ENCODE data around the gene CNOT8. TPM values are rescaled to one million over a fixed set of nuclear protein-coding genes. Genes with fewer than 3 reads are reported as not detected.
"Not testable (repeated sequence)": the region's sequence is repeated elsewhere in the genome, so short reads cannot be mapped to it uniquely, and the experiment has no call there.

The CNOT8 gene
- total and polyA plus RNA-seq, 7 experiments from 2014 or later, result 79.8 to 198 (median 104) TPM

DNA sequence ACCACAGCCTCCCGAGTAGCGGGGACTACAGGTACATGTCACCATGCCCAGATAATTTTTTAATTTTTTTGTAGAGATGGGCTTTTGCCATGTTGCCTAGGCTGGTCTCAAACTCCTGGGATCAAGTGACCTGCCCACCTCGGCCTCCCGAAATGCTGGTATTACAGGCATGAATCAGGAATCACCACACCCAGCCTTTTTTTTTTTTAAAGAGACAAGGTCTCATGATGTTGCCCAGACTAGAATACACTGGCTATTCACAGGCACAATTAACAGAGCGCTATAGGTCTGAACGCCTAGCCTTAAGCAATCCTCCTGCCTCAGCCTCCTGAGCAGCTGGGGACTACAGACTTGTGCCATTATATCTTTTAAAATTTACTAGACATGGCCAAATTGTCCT lies 43.5 kb downstream of the CNOT8 start:
- peaks cover 6 to 83% (median 10%) of the 10 kb centered on the region in 3 experiments for H3K36me3 ChIP-seq (ENCODE audit: control insufficient read depth in 2 of 3, insufficient read depth in 3 of 3, low read length in 3 of 3)
- no peaks in the 10 kb centered on the region for H3K9me3 Mint-ChIP-seq
- ATAC-seq (no peak), DNase-seq (no peak)
- POLR2A ChIA-PET, result no interaction called here
- H3K4me3 ChIP-seq (ENCODE audit: low read length), result no peak overlapping the region
- no peaks in the 10 kb centered on the region for H3K9me3 ChIP-seq (ENCODE audit: control insufficient read depth in 2 of 3, low read length in 3 of 3)
- CTCF ChIA-PET, result no interaction called here
- H3K36me3 Mint-ChIP-seq, result peaks cover 19 to 52% (median 35%) of the 10 kb centered on the region in 5 donors
- intact Hi-C loops (cut with micrococcal nuclease), result loop anchor here in 1 of 2 donors (2.0 kb wide), 1 partner anchor 251 kb away; no protein-coding TSS in a partner anchor
- no peak overlapping the region for H3K4me3 Mint-ChIP-seq
- H3K27ac ChIP-seq (ENCODE audit: low read depth, low read length), result no peak overlapping the region
- H3K27me3 ChIP-seq (ENCODE audit: control insufficient read depth in 2 of 2, insufficient read depth in 2 of 2, low read length in 2 of 2), result no peaks in the 10 kb centered on the region
- no peaks in the 10 kb centered on the region for H3K27me3 Mint-ChIP-seq
- H3K27ac Mint-ChIP-seq, result no peak overlapping the region
- no peaks in the 10 kb centered on the region for H3K4me1 ChIP-seq (ENCODE audit: control insufficient read depth in 2 of 2, insufficient read depth in 2 of 2, low read length in 2 of 2)
- no peaks in the 10 kb centered on the region for H3K4me1 Mint-ChIP-seq

DNA sequence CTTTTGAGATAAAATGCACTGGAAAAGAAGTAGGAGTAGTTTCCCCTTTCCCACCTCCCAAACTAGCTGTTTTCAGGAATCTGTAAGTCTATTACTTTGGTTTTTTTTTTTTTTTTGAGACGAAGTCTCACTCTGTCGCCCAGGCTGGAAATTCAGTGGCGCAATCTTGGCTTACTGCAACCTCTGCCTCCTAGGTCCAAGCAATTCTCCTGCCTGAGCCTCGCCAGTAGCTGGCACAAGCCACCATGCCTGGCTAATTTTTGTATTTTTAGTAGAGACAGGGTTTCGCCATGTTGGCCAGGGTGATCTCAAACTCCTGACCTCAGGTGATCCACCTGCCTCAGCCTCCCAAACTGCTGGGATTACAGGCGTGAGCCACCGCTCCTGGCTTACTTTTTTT lies 47.2 kb downstream of the CNOT8 start:
- ATAC-seq; H3K4me3 Mint-ChIP-seq; H3K9me3 Mint-ChIP-seq; H3K4me1 ChIP-seq (ENCODE audit: control insufficient read depth in 2 of 2, insufficient read depth in 2 of 2, low read length in 2 of 2); H3K9me3 ChIP-seq (ENCODE audit: control insufficient read depth in 2 of 3, low read length in 3 of 3); CTCF ChIA-PET; POLR2A ChIA-PET; H3K27ac ChIP-seq (ENCODE audit: low read depth, low read length); H3K4me3 ChIP-seq (ENCODE audit: low read length); H3K27me3 Mint-ChIP-seq; H3K27me3 ChIP-seq (ENCODE audit: control insufficient read depth in 2 of 2, insufficient read depth in 2 of 2, low read length in 2 of 2); H3K4me1 Mint-ChIP-seq; intact Hi-C loops (cut with micrococcal nuclease); DNase-seq: not testable (repeated sequence)
- H3K36me3 ChIP-seq (ENCODE audit: control insufficient read depth in 2 of 3, insufficient read depth in 3 of 3, low read length in 3 of 3), result peaks cover 0 to 73% (median 6%) of the 10 kb centered on the region in 3 experiments
- Mint-ChIP-seq H3K27ac (peak overlapping the region in 1 of 9 donors; percentile 43), H3K36me3 (peaks cover 17 to 44% (median 23%) of the 10 kb centered on the region in 5 donors)

DNA sequence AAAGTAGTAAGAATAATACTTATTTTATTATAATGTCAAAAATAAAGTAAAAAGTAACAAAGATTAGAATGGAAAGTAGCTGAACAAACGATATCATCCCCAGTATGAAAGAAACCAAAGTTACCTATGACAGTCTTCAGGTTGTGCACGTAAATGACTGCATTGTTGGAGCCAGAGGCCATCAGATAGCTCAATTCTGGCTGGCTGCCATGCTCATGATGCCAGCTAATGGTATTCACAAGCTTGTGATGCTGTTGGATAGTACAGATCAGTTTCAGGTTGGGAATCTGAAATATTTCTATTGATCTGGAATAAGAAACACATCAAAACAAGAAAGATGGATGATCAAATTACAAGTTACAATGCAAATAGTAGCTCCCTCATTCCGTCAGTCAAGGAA lies 58.4 kb downstream of the CNOT8 start:
- no peaks in the 10 kb centered on the region for H3K9me3 ChIP-seq (ENCODE audit: control insufficient read depth in 2 of 3, low read length in 3 of 3)
- Mint-ChIP-seq H3K27ac (peak overlapping the region in 1 of 9 donors; percentile 11), H3K4me3 (no peak overlapping the region), H3K27me3 (no peaks in the 10 kb centered on the region), H3K36me3 (peaks cover 10 to 48% (median 25%) of the 10 kb centered on the region in 5 donors), H3K9me3 (no peaks in the 10 kb centered on the region), H3K4me1 (no peaks in the 10 kb centered on the region)
- ATAC-seq, result no peak
- no peak overlapping the region for H3K4me3 ChIP-seq (ENCODE audit: low read length)
- no peak overlapping the region for H3K27ac ChIP-seq (ENCODE audit: low read depth, low read length)
- H3K4me1 ChIP-seq (ENCODE audit: control insufficient read depth in 2 of 2, insufficient read depth in 2 of 2, low read length in 2 of 2), result no peaks in the 10 kb centered on the region
- DNase-seq, result no peak
- intact Hi-C loops (cut with micrococcal nuclease), result no loop called here
- peaks cover 9 to 57% (median 13%) of the 10 kb centered on the region in 3 experiments for H3K36me3 ChIP-seq (ENCODE audit: control insufficient read depth in 2 of 3, insufficient read depth in 3 of 3, low read length in 3 of 3)
- CTCF ChIA-PET, result no interaction called here
- H3K27me3 ChIP-seq (ENCODE audit: control insufficient read depth in 2 of 2, insufficient read depth in 2 of 2, low read length in 2 of 2), result no peaks in the 10 kb centered on the region
- POLR2A ChIA-PET, result interaction anchor here (1.2 kb wide), 1 partner anchor 12 kb away, joined by 3 read pairs; no protein-coding TSS in a partner anchor

DNA sequence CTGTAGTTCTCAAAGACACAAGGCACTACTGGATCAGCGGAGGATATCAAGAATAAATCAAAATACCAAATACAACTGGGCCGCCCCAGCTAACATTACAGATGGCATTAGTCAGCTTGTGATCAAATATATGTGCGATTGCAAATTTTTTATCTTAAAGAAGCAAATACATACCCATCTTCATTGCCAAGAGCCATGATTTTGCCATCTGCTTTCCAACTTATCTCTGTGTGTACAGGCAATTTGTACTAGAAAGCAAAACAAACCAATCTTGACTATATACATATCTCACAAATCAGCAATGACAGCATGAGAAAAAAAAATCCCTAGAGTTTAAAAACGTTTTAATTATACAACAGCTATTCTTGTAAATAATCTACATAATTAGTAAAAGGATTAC lies 59.3 kb downstream of the CNOT8 start:
- no peak overlapping the region for H3K27ac ChIP-seq (ENCODE audit: low read depth, low read length)
- intact Hi-C loops (cut with micrococcal nuclease), result no loop called here
- DNase-seq (no peak), ATAC-seq (no peak)
- ChIA-PET CTCF (no interaction called here), POLR2A (interaction anchor here (0.7 kb wide), 1 partner anchor 9 kb away, joined by 3 read pairs; no protein-coding TSS in a partner anchor)
- H3K9me3 ChIP-seq (ENCODE audit: control insufficient read depth in 2 of 3, low read length in 3 of 3), result no peaks in the 10 kb centered on the region
- H3K4me3 Mint-ChIP-seq, result no peak overlapping the region
- no peaks in the 10 kb centered on the region for H3K4me1 ChIP-seq (ENCODE audit: control insufficient read depth in 2 of 2, insufficient read depth in 2 of 2, low read length in 2 of 2)
- no peaks in the 10 kb centered on the region for H3K9me3 Mint-ChIP-seq
- no peaks in the 10 kb centered on the region for H3K27me3 Mint-ChIP-seq
- H3K36me3 ChIP-seq (ENCODE audit: control insufficient read depth in 2 of 3, insufficient read depth in 3 of 3, low read length in 3 of 3), result peaks cover 6 to 50% (median 13%) of the 10 kb centered on the region in 3 experiments
- H3K4me3 ChIP-seq (ENCODE audit: low read length), result no peak overlapping the region
- H3K27ac Mint-ChIP-seq, result no peak overlapping the region
- peaks cover 9 to 39% (median 21%) of the 10 kb centered on the region in 5 donors for H3K36me3 Mint-ChIP-seq
- H3K27me3 ChIP-seq (ENCODE audit: control insufficient read depth in 2 of 2, insufficient read depth in 2 of 2, low read length in 2 of 2), result no peaks in the 10 kb centered on the region
- no peaks in the 10 kb centered on the region for H3K4me1 Mint-ChIP-seq

DNA sequence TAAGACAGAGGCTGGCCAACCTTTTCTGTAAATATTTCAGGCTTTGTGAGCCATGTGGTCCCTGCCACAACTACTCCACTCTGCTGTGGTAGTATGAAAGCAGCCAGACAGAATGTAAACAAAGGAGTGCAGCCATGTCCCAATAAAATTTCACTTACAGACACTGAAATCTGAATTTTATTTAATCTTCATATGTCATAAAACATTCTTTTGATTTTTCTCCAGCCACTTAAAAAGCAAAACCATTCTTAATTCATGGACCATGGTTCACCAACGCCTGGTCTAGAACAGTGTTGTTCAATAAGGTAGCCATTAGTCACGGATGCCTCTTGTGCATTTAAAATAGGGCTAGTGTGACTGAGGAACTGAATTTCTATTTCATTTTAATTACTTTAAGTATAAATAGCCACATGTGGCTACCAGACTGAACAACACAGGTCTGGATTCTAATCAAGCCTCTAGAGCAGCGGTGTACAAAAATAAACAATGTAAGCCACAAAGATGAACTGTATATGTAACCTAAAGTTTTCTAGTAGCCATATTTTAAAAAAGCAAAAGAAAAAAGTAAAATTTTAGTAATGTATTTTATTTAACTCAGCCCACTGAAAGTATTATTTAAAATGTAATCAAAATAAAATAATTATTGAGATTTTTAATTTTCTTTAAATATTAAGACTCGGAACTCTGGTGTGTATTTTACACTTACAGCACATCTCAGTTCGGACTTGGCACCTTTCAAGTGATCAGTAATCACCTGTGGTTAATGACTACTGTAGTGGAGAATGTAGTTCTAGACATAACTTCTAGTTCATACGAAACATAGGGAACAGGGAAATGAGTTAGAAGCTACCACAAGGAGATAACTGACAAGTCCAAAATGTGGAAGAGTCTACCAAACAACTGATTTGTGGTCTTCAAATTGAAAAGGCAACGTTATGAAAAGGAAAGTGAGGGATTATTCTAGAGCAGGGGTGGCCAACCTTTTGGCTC lies 65.3 kb downstream of the CNOT8 start:
- Mint-ChIP-seq H3K4me1 (no peaks in the 10 kb centered on the region), H3K4me3 (no peak overlapping the region), H3K9me3 (no peaks in the 10 kb centered on the region), H3K27ac (no peak overlapping the region), H3K27me3 (no peaks in the 10 kb centered on the region), H3K36me3 (peaks cover 13 to 49% (median 16%) of the 10 kb centered on the region in 5 donors)
- Histone ChIP-seq H3K9me3 (ENCODE audit: control insufficient read depth in 2 of 3, low read length in 3 of 3) (no peaks in the 10 kb centered on the region), H3K4me1 (ENCODE audit: control insufficient read depth in 2 of 2, insufficient read depth in 2 of 2, low read length in 2 of 2) (no peaks in the 10 kb centered on the region), H3K27me3 (ENCODE audit: control insufficient read depth in 2 of 2, insufficient read depth in 2 of 2, low read length in 2 of 2) (no peaks in the 10 kb centered on the region), H3K36me3 (ENCODE audit: control insufficient read depth in 2 of 3, insufficient read depth in 3 of 3, low read length in 3 of 3) (peaks cover 0 to 68% (median 4%) of the 10 kb centered on the region in 3 experiments), H3K27ac (ENCODE audit: low read depth, low read length) (no peak overlapping the region), H3K4me3 (ENCODE audit: low read length) (no peak overlapping the region)
- DNase-seq (no peak), ATAC-seq (no peak)
- intact Hi-C loops (cut with micrococcal nuclease), result no loop called here
- ChIA-PET CTCF (interaction anchor here (0.7 kb wide), 1 partner anchor 13 kb away, joined by 3 read pairs; no protein-coding TSS in a partner anchor), POLR2A (no interaction called here)
